ENCODE measurements around the gene ASB11.
"Not testable (repeated sequence)": the region's sequence is repeated elsewhere in the genome, so short reads cannot be mapped to it uniquely, and the experiment has no call there.

Gene ASB11

DNA sequence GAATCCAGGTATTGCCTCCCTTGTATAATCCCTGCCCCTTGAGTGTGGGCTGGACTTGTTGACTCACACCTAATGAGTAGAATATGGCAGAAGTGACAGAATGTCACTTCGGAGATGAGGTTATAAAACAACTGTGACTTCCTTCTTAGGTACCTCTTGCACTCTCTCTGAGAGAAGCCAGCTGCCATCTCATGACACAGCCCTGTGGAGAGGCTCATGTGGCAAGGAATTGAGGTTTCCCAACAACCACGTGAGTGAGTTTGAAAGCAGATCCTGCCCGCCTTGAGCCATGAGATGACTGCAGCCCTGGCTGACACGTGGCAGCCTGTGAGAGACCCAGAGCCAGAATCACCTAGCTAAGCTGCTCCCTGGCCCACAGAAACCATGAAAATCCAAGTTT lies 13.5 kb downstream of the ASB11 start:
- no peak for DNase-seq

DNA sequence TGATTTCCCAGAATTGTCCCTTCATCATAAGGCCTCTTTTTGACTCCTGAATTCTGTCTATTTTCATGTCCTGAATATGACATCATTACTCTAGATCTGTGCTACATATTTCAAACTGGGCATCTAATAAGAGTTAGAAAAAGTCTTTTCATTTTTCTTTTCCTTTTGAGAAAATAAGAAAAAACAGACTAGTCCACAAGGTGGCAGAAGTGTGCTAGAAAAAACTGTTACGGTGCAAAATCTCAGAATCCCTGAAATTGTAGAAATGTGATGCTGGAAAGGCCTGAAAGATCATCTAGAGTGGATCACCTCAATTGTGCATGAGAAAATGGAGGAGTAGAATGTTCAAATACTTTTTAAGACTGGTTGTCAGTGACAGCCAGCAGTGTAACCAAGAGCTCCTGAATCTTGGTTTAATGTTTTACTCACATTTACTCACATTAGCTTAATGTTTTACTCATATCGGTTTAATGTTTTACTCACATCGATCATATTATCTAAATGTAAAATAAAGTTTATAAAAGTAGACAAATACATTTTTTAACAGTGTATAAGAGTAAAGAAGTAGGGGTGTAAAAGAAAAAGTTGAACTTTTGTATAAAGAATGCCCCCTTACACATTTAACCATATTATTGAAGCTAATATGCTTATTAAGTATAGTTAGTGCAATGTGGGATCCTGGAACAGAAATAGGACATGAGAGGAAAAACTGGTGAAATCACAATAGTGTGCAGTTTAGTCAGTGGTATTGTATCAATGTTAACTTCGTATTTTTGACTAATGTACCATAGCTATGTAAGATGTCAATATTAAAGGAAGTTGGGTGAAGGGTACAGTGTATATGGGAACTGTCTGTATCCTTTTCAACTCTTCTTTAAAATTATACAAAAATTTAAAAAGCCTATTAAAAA lies 15.2 kb downstream of the ASB11 start:
- peak in 1 of 2 experiments; percentile 4 for DNase-seq

DNA sequence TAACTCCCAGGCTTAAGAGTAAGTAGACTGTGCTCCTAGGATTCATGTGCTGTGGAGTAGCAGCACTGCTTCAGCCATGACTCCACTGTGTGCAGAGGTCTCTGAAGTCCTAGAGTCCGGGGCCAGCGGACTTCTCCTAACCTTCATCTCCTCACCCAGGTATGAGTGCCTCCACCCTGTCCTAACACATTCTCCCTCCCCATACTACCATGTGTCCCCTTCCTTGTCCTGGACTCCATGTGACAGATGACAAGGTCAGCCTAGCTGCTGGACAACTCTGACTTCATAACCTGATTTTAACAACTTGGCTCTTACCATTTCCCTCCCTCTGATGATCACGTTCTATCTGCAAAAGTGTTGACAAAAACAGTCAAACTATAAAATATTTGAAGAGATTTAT lies 16.7 kb downstream of the ASB11 start:
- DNase-seq, result no peak

DNA sequence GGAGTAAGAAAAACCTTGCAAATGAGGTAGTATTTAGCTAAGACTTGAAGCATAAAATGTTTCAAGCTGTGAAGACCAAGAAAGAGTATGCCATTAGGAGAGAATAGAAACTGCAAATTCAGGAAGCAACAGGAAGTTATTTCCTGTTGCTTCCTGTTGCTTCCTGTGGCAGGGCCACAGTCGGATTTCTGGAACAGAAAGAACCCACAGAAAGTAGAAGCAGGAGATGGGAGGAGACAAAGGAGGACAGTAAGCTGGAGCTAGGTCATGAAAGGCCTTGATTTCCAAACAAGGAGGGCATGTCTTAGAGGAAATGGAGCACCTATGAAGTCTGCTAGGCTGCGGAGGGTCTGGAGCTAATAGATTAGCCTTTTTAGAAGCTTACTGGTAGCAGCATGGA lies 17.2 kb downstream of the ASB11 start:
- no peak for DNase-seq

DNA sequence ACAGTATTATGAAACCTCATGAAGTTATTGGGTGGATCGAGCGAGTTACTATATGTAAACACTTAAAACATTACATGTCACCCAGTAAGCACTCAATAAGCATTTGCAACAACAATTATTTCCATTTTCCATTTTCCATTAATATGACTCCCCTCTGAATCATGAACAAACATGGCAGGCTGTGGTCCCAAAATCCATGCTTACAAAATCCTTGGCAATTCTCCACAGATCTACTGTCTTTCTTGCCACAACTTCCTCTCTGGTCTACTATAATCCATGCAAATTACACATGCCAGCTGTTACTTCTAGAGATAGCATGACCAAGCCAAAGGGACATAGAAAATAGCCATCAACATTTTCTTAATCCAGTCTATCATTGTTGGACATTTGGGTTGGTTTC lies 22.0 kb downstream of the ASB11 start:
- DNase-seq, result no peak

DNA sequence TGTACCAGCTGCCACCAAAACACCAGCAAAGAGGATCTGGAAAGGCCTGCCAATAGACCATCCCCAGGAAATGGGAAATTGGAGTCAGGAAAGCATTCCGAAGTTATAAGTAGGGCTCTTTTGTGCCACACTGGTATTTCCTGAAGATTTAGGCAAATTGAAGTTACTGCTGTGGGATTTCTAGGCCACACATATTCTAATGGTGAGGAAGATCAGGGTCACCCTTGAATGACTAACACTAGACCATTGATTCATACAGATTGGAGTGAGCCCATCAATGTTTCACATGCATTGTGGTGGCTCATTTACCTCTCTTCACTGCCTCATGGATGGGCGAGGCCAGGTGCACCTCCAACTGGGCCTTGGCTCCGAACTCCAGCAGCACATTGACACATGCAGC lies 22.6 kb downstream of the ASB11 start:
- no peak for DNase-seq

DNA sequence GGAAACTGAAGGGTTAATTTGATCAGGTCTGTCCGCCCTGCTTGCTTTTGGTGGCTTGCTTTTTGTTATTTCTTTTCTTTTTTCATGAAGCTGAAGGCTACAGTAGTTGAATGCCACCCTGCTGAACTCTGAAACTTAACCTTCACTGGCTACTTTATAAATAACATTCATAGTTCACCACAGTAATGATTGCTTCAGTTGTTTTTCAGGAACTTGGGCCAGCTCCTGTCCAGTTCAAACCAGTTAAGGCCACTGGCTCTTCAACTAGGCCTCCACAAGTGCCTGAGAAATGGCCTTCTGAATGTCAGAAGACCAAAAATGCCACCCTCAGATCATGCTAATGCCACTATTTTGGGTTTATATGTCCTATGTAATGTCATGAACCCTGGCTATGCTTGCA lies 37.8 kb downstream of the ASB11 start:
- no peak for DNase-seq

DNA sequence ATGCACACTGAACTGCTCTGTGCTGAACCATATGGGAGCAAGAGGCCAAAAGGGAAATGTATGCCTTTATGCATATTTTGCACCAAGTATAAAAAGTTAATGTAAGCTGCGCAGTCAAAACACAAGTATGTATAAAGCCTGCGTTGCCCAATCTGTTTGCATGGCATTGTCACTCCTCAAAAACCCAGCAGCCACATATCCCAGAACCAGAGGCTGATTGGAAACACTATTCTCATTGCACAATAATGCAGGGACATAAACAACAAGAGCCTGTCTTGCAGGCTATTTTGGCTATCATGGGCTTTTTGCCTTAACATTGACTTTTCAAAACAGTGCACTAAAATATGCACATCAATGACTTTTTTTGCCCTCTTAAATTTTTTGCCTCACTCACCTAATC lies 40.5 kb downstream of the ASB11 start:
- DNase-seq, result no peak

DNA sequence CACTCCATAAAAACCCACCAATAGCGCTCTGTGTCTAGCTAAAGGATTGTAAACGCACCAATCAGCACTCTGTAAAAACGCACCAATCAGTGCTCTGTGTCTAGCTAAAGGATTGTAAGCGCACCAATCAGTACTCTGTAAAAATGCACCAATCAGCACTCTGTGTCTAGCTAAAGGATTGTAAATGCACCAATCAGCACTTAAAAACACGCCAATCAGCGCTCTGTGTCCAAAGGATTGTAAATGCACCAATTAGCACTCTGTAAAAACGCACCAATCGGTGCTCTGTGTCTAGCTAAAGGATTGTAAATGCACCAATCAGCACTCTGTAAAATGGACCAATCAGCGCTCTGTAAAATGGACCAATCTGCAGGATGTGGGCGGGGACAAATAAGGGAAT lies 42.2 kb downstream of the ASB11 start:
- not testable (repeated sequence) for DNase-seq

DNA sequence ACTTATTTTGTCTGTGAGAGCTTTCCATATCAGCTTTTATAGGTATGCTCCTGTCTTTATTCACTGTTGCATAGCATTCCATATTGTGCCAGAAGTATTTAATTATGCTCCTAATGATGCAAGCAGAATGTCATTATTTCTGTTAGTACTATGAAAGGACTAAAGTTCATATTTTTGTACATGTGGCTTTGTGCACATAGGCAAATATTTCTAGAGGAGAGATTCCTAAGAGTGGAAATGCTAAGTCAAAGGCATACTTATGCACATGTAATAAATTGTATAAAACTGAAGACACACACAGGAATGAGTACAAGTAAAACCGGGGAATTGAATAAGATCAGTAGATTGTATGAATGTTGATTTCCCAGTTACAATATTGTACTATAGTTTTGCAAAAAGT lies 43.7 kb downstream of the ASB11 start:
- DNase-seq, result no peak

DNA sequence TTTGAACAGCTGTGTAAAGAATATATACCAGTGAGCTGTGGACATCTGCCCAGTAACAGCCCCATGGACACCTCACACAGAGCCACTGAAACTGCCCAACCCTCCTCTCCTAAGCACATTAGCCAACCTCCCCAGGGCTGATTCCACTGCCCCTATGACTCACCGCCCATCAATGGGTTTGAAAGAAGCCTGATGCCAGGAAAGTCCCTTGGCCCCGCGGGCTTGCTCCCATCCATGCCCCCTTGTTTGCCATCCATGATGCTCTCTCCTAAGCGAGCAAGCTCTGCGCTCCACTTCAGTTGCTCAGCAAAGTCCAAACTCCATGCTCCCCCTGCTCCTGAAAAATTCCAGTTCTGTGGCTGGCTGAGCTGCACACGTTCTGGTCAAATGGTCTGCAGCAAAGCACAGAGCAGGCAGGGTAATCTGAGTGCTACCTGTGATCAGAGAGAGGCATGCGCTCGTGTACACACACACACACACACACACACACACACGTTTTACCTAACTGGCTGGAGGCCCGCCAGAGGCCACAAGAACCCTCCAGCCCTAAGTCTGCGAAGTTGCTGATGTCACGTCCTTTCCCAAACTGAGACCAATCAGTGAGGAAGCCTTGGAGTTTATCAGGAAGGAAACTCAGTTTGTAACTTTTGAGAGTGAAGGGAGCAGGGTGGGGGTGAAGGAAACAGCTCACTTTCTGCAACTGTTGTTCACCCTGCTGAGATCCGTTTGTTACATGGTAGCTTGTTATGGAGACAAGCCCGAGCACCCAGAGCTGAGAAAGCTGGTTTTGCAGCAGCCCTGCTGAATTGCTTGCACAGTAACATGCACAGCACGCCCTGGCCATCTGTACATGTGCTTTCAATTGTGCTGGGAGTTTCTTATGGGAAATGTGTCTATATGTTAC lies 45.6 kb downstream of the ASB11 start, which contains the start of gene ASB9:
TSS of gene ASB9 (minus strand) at position 466 of the 904 bp plus-strand sequence. CDS start at position 257, 209 bp downstream.
- peak; percentile 3 to 15 for DNase-seq

DNA sequence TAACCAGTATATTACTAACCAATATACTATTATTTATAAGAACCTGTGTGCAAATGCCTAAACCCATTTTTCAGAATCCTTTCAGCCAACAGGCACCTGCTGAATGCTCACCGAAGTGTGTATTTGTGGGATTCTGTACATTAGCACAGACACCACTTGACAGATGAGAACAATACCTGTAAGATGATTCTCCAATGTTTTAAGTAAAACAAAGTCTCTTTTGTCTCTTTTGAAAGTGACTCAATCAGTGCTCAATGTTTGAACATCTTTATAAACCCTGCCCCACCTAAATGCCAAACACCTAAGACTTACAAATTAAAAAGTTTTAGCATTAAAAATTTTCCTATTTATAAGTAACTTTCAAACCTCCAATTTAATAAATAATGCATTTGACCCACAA lies 46.3 kb downstream of the ASB11 start:
- no peak for DNase-seq

DNA sequence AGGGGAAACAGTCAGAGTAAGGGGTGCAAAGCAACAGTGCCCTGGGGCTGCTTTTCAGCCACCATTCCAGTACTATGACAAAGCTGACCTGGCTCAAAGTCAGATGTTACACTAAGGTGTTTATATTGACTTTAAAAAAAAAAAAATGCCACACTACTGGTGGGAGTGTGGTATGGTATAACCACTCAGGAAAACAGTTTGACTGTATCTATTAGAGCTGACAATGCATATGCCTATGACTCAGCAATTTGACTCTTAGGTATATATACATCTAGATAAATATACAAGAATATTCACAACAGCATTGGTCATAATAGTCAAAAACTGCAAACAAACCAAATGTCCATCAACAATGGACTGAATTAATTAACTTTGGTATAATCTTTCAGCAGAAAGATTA lies 60.6 kb downstream of the ASB11 start:
- no peak for DNase-seq

DNA sequence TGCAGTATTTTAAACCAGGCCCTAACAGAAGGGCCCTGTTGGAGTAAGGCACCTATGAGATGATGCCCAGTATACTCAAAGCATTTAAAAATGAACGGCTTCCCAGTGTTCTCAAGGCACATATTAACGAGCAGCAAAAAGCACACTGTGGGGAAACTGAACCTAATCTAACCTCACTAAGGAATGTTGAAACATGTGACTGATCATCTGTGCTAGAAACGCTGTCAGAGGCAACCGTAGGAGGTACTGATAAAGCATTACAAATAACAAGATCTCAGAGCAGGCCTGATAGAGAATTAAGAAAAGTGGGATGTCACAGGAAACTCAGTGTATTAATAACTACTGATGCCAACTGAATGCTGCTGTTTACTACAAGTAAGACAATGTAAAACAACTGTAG lies 69.5 kb downstream of the ASB11 start:
- no peak for DNase-seq

DNA sequence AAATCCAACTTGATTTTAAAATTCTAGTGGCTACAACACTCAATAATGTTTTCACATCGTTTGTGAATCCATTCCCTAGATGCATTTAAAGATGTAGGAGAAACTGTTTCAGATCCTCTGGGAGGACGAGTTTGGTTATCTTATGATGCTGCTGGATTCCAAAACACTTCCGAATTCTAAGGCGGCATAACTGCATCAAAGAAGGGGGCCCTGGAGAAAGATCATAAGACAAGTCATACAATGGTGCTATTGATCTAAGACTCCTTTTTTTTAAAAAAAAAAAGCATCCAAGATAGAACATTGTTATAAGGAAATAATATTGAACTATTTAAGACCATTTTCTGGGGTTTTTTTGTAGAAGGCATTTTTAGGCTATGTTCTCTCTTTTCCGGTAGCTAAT lies 71.0 kb downstream of the ASB11 start:
- DNase-seq, result no peak

DNA sequence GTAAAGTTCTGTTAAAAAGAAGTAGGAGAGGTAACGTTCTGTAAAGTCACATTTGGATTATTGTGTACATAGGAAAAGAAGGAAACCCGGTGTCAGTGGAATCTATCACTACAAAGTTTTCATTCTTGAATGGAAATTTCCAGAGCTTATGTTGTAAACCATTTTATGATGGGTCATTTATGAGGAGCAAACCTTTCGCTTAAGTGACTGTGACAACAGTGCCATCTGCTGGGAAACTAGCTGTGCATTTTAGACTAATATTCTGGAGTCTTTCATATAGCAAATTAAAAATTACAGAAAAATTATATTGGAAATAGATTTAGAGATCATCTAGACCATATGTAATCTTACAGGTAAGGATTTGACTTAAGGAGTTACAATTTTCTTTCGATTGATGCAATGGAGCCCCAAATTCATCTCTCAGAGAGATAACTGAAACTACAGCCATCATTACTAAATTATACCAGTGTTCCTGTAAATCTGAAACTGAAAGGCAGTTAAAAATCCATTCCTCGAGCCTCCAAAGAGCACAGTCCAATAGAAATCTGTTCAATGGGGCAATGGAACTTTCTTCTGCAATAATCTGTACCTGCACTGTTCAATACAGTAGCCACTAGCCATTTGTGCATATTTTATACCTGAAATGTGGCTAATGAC lies 72.4 kb downstream of the ASB11 start:
- peak; percentile 44 to 67 for DNase-seq

DNA sequence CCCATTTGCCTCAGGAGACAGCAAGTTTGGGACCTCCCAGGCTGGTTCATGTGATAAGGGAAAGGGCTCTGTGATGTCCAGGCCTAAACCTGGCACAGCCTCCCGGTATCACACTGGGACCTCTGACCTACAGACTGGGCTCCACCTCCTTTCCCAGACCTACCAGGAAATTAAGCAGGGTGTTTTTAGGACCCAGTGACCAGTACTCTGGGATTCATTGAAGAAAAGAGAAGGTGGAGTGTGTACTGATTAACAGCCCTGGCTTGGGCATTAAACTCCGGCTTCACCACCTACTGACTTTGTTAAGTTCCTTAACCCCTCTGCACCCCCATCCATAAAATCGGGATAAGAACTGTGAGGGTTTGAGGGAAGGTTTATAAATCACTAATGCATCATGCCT lies 74.1 kb downstream of the ASB11 start:
- DNase-seq, result no peak

DNA sequence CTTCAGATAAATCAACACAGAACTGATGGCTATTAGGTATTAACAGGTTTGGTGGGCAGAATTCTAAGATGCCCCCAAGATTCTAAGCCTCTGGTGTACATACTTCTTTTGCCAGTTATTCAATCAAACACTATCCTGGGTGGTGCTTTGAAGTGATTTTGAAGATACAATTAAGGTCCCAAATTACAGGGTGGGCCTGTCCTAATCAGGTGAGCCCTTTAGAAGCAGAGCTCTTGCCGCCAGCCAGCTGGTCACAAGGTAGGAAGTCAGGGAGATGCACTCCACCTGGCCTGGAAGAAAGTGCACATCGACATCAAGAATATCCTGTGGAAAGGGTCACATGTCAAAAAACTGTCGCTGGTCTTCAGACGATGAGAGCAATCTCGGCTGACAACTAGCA lies 75.0 kb downstream of the ASB11 start:
- no peak for DNase-seq

DNA sequence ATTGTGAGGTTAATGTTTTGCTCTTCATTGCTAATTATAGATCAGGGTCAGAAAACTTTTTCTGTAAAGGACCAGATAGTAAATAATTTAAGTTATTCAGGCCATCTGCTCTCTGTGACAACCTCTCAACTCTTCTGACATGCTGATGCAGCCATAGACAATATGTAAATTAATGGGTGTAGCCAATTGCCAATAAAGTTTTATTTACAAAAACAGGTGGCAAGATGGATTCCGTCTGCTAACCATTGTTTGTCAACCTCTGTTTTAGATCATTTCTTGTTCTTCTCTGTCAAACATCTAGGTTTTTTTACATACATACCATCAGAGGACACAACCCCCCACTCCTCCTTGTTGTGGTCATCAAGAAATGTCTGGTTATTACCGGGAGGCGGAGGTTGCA lies 79.3 kb downstream of the ASB11 start:
- no peak for DNase-seq

DNA sequence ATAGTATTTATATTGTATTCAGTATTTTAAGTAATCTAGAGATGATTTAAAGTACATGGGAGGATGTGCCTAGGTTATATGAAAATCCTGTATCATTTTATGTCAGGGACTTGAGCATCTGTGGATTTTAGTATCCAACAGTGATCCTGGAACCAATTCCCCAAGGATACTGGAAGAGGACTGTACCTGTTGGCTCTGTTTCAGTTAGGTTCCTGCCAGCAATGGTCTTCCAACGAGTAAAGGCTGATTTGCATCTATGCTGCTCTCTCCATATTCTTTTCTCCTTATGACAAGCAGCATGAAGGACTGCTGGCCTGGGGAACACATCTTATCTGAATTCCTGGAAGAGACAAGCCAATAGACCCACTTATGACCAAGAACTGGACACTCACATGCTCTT lies 80.4 kb downstream of the ASB11 start:
- DNase-seq, result no peak

DNA sequence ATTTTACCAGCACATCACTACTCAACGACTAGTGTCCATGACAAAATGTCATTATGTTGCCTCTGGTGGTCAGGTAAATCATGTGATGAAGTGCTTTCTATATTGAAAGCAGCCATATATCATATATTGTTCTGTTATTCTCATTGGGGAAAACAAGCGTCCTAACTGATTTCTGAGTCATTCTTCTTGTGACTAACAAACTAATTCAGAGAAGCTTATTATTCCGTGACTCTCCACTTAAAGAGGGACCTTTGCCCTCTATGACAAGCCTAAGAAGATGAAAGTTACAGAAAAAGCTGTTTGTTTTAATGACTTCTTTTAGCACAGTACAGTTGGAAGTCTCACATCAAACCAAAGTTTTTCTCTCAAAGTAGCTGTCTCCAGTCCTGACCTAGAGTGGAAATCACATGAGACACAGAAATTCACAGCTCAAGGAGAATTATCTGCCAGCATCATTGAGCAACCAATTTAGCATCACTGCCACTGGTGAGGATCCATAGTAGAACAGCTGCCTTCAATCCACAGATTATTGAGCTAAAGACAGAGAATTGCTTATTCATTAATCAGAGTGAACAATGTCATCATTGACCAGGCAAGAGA lies 81.9 kb downstream of the ASB11 start:
- no peak for DNase-seq

Data from NCI-H2081 (cell line).